IPS-18c (cell line): ENCODE data around the gene SLC26A9.

ENCODE experiments used
- H3K4me3 ChIP-seq: 2 replicates; pipeline ENCODE4 v1.7.0; 2013; ENCODE audit warnings: low read depth, mild to moderate bottlenecking, low read length, moderate library complexity; ENCODE audit not compliant: insufficient read depth
- H3K9me3 ChIP-seq: one replicate; pipeline ENCODE4 v1.6.1; 2013; ENCODE audit warnings: mild to moderate bottlenecking, low read length, moderate library complexity; ENCODE audit not compliant: control insufficient read depth, insufficient read depth

The SLC26A9 gene

GRCh38 chr1:205938682-205939081 is 4.6 kb downstream of the SLC26A9 start:
- no peaks in the 10 kb centered on the region for H3K9me3 ChIP-seq
- H3K4me3 ChIP-seq, result no peak overlapping the region

GRCh38 chr1:205936846-205937586 is 6.2 kb downstream of the SLC26A9 start:
- Histone ChIP-seq H3K9me3 (no peaks in the 10 kb centered on the region), H3K4me3 (no peak overlapping the region)

- no peaks in the 10 kb centered on the region for H3K9me3 ChIP-seq
- H3K4me3 ChIP-seq, result no peak overlapping the region
Observed at GRCh38 chr1:205936311-205936710, 6.9 kb downstream of the SLC26A9 start.

GRCh38 chr1:205935869-205936268 is 7.4 kb downstream of the SLC26A9 start:
- H3K4me3 ChIP-seq, result no peak overlapping the region
- no peaks in the 10 kb centered on the region for H3K9me3 ChIP-seq

GRCh38 chr1:205934788-205935187 is 8.5 kb downstream of the SLC26A9 start:
- no peaks in the 10 kb centered on the region for H3K9me3 ChIP-seq
- H3K4me3 ChIP-seq, result no peak overlapping the region

GRCh38 chr1:205933671-205934618 is 9.3 kb downstream of the SLC26A9 start:
- H3K9me3 ChIP-seq, result no peaks in the 10 kb centered on the region

GRCh38 chr1:205932776-205933175 is 10.5 kb downstream of the SLC26A9 start:
- Histone ChIP-seq H3K4me3 (no peak overlapping the region), H3K9me3 (no peaks in the 10 kb centered on the region)

More at GRCh38 chr1:205933671-205934618, 9.3 kb downstream of the SLC26A9 start:
- H3K4me3 ChIP-seq, result no peak overlapping the region

- Histone ChIP-seq H3K9me3 (no peaks in the 10 kb centered on the region), H3K4me3 (no peak overlapping the region)
Observed at GRCh38 chr1:205930799-205931281, 12.4 kb downstream of the SLC26A9 start.

GRCh38 chr1:205930195-205930577 is 13.1 kb downstream of the SLC26A9 start:
- H3K4me3 ChIP-seq, result no peak overlapping the region
- no peaks in the 10 kb centered on the region for H3K9me3 ChIP-seq

GRCh38 chr1:205929496-205930194 is 13.6 kb downstream of the SLC26A9 start:
- Histone ChIP-seq H3K9me3 (no peaks in the 10 kb centered on the region), H3K4me3 (no peak overlapping the region)

- H3K4me3 ChIP-seq, result no peak overlapping the region
Observed at GRCh38 chr1:205928317-205928716, 14.9 kb downstream of the SLC26A9 start.

GRCh38 chr1:205927676-205928075 is 15.6 kb downstream of the SLC26A9 start:
- Histone ChIP-seq H3K4me3 (no peak overlapping the region), H3K9me3 (no peaks in the 10 kb centered on the region)

More at GRCh38 chr1:205928317-205928716, 14.9 kb downstream of the SLC26A9 start:
- H3K9me3 ChIP-seq, result no peaks in the 10 kb centered on the region

GRCh38 chr1:205927247-205927646 is 16.0 kb downstream of the SLC26A9 start:
- Histone ChIP-seq H3K4me3 (no peak overlapping the region), H3K9me3 (no peaks in the 10 kb centered on the region)

- Histone ChIP-seq H3K9me3 (no peaks in the 10 kb centered on the region), H3K4me3 (no peak overlapping the region)
Observed at GRCh38 chr1:205926636-205927035, 16.6 kb downstream of the SLC26A9 start.

- no peaks in the 10 kb centered on the region for H3K9me3 ChIP-seq
- no peak overlapping the region for H3K4me3 ChIP-seq
Observed at GRCh38 chr1:205926213-205926612, 17.0 kb downstream of the SLC26A9 start.

GRCh38 chr1:205925736-205926135 is 17.5 kb downstream of the SLC26A9 start:
- H3K4me3 ChIP-seq, result no peak overlapping the region
- no peaks in the 10 kb centered on the region for H3K9me3 ChIP-seq

GRCh38 chr1:205924460-205924790 is 18.8 kb downstream of the SLC26A9 start:
- Histone ChIP-seq H3K4me3 (no peak overlapping the region), H3K9me3 (no peaks in the 10 kb centered on the region)
